DMS53 treated with DMSO at 0.1 percent for 48 hours (cell line): Measurements from ENCODE around the gene CORO2B.
A peak's percentile ranks its signal among the peaks of the same experiment; 100 is the strongest.

Experiments
- DNase-seq: peaks from one replicate; lab custom pipeline; 2025; ENCODE audit not compliant: unreplicated experiment; lab: John Stamatoyannopoulos, UW

The CORO2B gene

GRCh38 chr15:68553994-68554720, 24.6 kb upstream of the CORO2B start:
- DNase-seq: peak; percentile 33

DNA sequence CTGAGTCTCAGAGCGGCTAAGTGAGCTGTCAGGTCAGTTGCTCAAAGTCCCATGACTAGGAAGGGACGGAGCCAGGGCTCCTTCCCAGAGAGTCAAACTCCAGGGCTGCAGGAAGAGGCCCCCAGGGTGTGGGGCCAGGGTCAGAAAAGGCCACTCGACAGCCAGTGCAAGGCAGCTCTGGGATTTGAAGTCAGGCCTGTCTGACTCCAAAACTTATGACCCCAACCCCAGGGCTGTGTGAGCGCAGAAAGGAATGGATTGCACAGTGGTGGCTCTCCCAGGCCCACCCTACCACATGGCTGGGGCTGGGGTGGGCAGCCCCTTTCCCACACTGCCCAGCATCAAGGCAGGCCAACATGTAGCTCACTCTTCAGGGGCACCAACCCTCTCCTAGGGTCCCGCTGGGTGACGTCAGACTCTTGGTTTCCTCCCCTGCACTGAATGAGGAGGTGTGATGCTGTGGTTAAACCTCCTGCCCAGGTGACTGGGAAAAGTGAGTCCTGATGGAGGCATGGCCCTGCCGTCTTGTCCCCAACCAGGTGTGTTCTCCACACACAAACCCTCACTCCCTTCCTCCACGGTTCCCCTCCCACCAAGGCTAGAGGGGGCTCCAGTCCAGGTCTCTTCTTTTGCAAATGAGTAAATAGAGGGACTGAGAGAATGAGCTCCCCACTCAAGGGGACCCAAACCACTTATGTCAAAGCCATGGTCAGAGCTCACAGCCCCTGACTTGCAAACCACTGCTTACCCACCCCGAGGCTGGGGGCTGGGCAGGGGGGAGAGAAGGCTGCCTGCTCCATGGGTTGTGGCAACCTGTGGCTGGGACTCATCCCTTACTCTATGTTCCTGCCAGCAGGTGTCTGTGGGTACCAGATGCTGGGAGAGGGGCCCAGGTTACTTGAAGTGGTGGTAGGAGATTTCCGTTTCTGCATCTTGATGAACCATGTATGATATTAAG, 23.8 kb upstream of the CORO2B start:
- DNase-seq: no peak

DNA sequence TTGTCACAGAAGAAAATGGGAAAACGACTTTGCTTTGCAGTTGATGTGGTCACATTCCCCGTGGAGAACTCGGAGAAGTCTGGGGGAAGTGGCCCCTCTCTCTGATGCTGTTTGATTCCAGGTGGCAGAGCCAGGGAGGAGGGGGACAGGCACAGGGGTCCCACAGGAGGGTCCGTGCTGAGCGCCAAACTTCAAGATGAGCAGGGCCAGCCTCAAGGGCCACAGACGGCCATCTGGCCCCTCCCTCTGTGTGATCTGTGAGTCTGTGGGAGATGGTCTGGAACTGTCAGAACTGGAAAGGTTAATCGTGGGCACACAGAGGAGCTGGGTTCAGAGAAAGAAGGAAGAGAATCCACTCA, 23.1 kb upstream of the CORO2B start:
- DNase-seq: no peak

DNA sequence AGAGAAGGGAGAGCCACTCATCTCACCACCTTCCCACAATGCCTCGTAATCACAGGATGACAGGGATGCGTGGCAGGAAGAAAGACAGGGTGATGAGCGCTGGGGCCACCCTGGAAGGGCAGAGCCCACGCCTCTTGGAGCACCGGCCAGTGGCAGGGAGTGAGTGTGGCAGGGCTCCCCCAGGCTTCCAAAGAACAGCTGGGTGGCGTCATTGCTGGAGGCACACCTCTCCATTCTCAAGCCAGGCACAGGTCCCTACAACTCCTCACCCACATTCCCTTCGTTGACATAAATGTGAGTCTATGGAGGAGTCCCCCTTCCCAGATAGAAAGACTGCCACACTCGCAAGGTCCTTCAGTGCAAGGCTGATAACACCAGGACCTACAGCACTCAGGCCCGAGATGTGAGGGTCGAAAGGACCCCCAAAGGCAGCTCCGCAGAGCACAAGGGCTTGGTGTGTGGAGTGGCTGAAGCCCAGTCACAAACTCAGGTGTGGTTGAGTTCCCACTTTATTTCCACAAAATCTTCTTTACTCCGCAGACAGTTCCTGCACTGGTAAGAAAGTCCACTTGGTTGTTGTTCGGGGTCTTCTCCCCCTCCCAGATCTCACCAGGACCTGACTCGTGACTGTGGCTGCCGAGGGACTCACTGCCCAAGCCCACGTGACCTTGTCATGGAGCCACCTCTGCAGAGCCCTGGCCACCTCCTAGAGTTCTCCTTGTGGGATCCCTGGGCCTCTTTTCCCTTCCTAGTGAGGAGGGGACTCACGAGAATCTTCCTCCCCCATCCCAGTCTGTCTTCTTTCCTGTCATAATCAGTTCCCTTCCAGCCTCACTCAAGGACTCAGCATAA, 22.4 kb upstream of the CORO2B start:
- DNase-seq: no peak

DNA sequence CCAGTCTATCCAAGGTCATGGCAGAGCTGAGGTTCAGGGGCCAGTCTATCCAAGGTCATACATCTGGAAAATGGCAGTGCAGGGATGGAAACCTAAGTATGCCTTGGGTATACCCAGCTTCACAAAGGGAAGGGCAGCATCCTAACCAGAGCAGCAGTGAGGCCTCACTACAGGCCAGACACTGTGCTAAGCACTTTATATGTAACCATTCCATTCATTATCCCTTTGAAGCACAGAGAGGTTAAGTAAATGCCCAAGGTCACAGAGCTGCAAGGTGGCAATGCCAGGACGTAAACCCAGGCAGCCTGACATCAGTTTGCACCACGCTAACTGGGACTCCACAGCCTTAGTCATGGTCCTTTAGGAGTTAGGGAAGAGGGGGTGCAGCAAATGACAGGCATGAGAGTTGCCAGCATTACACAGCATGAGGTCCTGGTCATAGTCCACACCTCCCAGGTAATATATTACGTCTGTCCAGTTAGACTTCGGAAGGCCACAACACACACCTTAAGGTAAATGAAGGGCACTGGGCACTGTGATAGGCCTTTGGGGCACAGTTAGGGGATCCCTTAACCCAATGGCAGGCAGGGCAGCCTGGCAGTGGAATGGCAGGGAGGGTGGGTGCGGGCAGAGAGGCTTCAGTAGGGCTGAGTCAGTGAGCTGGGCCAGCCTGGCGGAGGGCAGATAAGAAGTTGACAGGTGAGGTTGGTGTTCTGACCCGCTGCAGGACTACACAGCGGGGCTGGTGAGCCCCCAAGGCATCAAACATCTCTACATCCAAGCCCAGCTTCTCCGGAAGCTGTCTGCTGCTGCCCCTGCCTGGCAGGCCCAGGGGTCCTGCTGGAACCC, 21.1 kb upstream of the CORO2B start:
- DNase-seq: no peak

DNA sequence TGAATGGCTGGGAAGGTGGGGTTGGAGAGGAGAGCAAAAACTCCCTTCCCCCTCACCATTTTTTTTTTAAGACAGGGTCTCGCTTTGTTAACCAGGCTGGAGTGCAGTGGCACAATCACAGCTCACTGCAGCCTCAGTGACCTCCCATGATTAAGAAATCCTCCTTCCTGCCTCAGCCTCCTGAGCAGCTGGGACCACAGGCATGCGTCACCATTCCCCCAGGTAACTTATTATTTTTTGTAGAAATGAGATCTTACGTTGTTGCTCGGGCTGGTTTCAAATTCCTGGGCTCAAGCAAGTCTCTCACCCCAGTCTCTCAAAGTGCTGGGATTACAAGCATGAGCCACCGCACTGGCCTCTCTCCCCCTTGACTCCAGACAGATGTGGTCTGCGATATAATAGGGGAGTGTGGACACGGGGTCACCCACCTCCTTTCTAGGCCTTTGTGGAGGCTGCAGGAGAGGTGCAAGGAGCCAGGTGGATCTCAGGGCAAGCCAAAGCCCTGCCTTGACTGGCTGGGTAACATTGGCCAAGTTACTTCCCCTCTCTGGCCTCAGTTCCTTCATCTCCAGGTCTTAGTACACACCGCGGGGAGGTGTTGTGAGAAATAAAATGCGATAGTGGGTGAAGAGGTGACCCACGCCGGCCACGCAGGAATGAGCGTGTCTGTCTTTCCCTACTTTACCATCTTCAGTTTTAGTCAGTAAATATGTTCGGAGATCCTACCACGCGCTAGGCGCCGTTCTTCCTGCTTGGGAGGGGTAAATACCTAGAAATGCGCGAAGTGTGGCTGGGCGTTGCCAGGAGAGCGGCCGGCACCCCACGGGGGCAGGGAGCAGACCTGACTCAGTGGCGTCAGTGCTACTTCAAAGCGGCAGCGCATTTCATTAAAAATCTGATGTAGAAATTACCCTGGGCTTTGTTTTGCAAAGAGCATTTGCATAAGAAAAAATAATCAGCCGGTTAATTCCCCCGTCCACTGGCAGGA, 20.2 kb upstream of the CORO2B start:
- DNase-seq: no peak

DNA sequence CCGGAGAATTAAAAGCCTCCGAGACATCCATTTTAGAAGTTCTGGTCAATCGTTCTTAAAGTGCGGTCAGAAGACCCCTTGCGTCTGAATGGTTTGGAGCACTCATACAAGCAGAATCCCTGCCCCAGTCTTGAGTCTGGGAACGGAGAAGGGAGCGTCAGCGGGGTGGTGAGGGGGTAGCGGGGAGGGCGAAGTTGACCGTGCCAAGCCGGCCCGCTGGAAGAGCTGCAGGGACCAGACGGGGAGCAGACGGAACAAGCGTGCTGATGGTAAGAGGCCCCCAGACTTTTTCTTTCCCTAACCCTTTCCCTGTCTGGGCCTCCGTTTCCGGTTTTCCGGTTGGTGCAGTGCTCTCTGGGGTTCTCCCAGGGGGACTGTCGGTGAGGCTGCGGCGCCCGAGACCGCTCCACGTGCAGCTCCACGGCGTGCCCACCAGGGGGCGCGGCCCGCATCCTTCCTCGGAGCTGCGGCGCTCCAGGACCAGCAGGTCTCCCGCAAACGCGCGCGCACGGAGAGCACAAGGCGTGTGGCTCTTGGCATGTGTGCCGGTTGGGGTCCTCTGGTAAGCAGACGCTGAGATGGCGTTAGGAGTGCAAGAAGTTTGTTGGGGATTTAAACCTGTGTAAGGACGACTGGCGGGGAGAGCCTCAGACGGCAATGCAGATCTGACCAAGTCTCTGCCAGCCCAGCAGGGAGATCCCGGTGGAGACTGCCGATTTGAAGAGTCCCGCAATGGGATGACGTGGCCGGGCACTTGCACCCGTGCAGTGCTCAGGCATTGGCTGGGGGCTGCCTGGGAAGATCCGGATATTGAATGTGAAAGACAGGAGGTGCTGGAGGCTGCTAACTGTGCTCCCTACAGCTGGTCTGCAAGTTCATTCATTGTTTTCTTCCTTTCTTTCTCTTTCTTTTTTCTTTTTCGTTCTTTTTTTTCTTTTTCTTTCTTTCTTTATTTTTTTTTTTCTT, 19.2 kb upstream of the CORO2B start:
- DNase-seq: peak; percentile 69

GRCh38 chr15:68560501-68561113, 18.2 kb upstream of the CORO2B start:
- no peak for DNase-seq

- DNase-seq: no peak
Observed at GRCh38 chr15:68561171-68561900, 17.5 kb upstream of the CORO2B start.

GRCh38 chr15:68561901-68562300, 16.9 kb upstream of the CORO2B start:
- no peak for DNase-seq

DNA sequence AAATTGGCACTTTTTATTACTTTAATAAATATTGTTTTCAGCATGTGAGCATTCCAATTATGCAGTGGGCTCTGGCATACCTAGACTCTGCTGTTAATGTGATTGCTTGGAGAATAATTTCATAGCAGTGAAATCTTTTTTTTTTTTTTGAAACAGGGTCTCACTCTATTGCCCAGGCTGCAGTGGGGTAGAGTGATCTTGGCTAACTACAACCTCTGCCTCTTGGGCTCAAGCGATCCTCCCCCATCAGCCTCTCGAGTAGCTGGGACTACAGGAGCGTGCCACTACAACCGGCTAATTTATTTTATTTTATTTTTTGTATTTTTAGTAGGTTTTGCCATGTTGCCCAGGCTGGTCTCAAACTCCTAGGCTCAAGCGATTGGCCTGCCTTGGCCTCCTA, 14.6 kb upstream of the CORO2B start:
- no peak for DNase-seq

DNA sequence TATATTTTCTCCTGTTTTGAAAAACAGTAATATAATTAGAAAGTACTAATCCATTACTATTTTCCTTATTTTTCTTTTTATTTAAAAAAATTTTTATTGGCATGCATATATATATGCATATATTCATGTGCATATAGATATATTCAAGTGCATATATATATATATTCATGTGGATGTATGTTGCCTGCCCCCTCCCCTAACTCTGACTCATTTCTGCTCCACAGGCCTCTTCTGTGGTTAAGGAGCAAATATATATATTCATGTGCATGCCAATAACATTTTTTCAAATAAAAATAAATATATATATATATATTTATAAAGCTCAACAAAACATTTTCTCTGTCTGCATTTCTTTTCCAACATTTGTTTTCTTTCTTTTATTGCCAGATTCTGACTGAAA, 13.6 kb upstream of the CORO2B start:
- no peak for DNase-seq

DNA sequence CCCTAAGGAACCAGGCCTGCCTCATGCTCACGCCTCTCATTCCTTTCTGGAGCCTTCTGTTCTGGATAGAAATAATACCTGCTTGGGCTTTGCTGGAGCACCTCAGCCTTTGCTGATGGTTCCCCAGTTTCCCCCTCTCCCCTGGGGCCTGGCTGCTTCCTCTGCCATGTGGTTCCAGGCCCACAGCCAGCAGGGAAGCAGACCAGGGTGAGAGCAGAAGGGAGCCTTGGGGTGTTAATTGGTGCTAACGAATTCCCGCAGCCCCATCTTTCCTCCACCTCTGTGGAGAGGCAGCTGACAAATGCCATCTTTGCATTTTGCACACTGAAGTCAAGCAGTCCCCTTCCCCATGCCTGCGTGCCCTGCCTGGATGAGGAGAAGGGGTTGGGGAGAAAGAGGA, 13.1 kb upstream of the CORO2B start:
- DNase-seq: no peak

GRCh38 chr15:68566377-68566954, 12.3 kb upstream of the CORO2B start:
- DNase-seq: no peak

DNA sequence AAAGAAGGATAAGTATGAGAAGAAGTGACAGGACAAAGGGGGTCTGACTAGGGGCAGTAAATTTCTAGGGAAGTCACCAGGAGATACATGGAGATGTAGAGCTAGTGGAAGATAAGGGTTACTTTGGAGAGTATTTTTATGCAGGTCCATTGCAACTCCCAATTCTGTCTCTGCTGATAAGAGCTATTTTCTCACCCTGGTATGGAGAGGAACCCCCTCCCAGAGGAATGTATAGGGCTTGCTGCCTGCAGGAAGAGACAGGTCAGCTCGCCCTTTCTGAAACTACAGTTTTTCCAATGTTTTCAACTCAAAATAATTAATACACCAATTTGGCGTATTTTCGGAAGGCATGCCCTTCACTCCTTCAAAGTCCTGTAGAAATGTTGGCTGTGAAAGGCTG, 11.4 kb upstream of the CORO2B start:
- no peak for DNase-seq

- DNase-seq: no peak
Observed at GRCh38 chr15:68570974-68571373, 7.8 kb upstream of the CORO2B start.

GRCh38 chr15:68571582-68571981, 7.2 kb upstream of the CORO2B start:
- no peak for DNase-seq
